Posterior vena cava (tissue), 2 donors: Measurements from ENCODE around the gene IL27RA. TPM values are rescaled to one million over a fixed set of nuclear protein-coding genes. Genes with fewer than 3 reads are reported as not detected.
A peak's percentile ranks its signal among the peaks of the same experiment; 100 is the strongest.

Source experiments
- DNase-seq: peaks from one replicate; pipeline ENCODE4 v3.0.0-alpha.2; 2020; ENCODE audit warnings: low spot score
- intact Hi-C, 2 donors: fragments of 100-400 bp; cut with DNase I; formaldehyde crosslinking; loops; one replicate each; pipeline versions ENCODE4 v1.14.1 to v1.14.2; 2022 to 2023
- long read RNA-seq, 2 donors: library from polyadenylated mRNA; unstranded; transcript quantifications; one replicate each; pipeline ENCODE4 v2.0.0, GENCODE V29; 2020 to 2021
- total RNA-seq, 2 donors: library from RNA; stranded (reverse); fragmentation: NEBNext Ultra II Directional; extraction: Animal tissue kit (Norgen Biotek cat#: 25700); gene quantifications; one replicate each; pipeline ENCODE4 v1.2.1, GENCODE V29; 2021
- donor health status: DM: yes; HTN: yes; CAD: no.
- donor health status: DM: yes; HTN: yes; CAD: no.

IL27RA gene
- total RNA-seq, result 1 to 10 TPM; 3.6 to 5.3 TPM
- long read RNA-seq, donor 1, partial matches to known transcripts, result 1 of 5 reads
- long read RNA-seq, donor 1, other reads (novel, unspliced or antisense), result 1 of 5 reads
- long read RNA-seq, donor 2, transcript IL27RA-201 (14 exons, 2,962 nt), result major isoform, 21 of 26 reads
- long read RNA-seq, donor 2, partial matches to known transcripts, result 2 of 26 reads
- long read RNA-seq, donor 2, other reads (novel, unspliced or antisense), result 3 of 26 reads

DNA sequence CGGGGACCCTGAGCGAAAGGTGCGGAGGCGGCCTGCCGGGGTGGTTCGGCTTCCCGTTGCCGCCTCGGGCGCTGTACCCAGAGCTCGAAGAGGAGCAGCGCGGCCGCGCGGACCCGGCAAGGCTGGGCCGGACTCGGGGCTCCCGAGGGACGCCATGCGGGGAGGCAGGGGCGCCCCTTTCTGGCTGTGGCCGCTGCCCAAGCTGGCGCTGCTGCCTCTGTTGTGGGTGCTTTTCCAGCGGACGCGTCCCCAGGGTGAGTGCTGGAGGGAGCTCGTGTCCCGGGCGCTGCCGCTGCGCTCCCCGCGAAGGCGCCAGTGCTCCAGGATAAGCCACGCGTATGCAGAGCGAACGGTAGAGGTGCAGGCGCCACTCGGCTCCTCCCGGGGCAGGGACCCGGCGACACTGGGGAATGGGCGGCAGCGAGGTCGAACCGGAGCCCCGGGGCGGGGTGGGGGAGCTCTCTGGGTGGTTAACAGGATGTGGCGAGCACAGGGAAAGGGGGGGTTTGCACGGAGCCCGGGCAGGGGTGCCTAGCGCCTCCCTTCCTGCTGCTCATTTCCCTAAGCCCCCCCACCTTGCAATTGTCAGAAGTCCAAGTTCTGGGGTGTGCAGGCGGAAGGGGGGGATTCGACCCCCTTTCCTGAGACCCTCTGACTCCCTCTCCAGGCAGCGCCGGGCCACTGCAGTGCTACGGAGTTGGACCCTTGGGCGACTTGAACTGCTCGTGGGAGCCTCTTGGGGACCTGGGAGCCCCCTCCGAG lies at the start of gene IL27RA:
Gene IL27RA (plus strand): TSS at position 44 of the 762 bp plus-strand sequence. CDS start 111 bp downstream, at position 155.
- intact Hi-C loops, result no loop called here
- DNase-seq, result peak; percentile 84

- DNase-seq, result no peak
- intact Hi-C loops, result no loop called here
These were observed 49.5 kb upstream of the IL27RA start for GRCh38 chr19:13981988-13982501.

DNA sequence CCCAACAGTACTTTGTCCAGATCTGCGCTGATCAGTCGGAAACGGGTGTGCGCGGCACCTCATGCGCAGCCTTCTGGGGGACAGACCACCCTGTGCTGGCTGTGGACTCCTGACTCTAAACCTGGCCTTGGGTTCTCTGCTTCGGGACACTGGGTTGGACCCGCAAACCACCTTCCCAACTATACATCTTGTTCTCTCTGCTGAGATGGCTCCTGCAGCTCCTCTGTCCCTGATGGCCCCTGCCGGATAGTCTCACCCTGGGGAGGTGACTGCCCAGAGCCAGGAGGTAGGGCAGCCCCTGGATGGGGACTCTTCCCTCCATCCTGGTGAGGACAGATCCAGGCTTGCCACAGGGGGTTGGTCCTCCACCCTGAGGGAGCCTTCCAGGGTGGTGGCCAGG lies 48.8 kb upstream of the IL27RA start:
- DNase-seq, result no peak
- intact Hi-C loops, result no loop called here

GRCh38 chr19:13983213-13983889 lies 48.2 kb upstream of the IL27RA start:
- intact Hi-C loops, result no loop called here
- no peak for DNase-seq

GRCh38 chr19:13984186-13984585 lies 47.4 kb upstream of the IL27RA start:
- DNase-seq, result no peak
- intact Hi-C loops, result no loop called here

DNA sequence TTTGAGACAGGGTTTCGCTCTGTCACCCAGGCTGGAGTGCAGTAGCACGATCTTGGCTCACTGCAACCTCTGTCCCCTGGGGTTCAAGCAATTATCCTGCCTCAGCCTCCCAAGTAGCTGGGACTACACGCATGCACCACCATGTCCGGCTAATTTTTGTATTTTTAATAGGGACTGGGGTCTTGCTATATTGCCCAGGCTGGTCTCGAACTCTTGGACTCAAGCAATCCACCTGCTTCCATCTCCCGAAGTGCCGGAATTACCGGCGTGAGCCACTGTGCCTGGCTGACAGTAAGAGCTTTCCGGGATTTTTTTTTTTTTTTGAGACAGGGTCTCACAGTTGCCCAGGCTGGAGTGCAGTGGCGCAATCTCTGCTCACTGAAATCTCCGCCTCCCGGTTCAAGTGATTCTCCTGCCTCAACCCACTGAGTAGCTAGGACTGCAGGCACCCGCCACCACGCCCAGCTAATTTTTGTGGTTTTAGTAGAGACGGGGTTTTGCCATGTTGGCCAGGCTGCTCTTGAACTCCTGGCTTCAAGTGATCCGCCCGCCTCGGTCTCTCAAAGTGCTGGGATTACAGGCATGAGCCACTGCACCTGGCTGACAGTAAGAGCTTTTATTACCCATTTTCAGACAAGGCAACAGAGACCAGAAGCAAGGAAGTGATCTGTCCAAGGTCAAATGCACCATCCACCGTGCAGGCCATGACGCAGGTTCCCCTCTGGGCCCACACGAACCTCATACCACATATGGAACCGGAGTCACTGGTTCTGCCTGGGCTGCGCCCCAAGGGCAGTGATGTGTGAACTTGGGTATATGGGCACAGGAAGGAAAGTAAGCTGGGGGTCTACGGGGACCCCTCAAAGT lies 46.5 kb upstream of the IL27RA start:
- intact Hi-C loops, result no loop called here
- DNase-seq, result no peak

DNA sequence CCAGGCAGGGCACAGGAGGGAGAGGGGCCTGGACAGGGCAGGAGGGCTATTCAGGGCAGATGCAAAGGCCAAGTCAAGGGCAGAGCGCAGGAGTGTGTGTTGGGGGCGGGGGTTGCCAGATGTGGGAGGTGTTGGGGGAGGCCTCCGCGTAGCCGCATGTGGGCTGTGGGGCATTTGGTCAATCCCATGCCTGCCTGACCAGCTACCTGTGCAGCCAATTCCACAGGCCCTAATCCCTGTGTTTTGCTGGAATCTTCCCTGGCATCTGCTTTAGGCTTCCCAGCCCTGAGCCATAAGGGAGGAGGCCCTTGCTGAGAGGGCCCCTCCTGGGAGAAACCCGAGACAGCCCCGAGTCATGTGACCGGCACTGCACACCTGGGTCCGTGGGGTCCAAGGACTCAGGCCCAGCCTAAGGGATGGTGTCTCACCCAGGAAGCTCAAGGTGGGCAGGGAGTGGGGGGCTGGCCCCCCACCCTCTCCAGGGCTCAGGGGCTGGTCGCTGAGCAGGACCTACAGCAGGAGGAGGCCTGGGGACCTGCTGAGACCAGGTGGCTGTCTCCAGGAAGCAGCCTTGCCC lies 45.7 kb upstream of the IL27RA start:
- no peak for DNase-seq
- intact Hi-C loops, result no loop called here

DNA sequence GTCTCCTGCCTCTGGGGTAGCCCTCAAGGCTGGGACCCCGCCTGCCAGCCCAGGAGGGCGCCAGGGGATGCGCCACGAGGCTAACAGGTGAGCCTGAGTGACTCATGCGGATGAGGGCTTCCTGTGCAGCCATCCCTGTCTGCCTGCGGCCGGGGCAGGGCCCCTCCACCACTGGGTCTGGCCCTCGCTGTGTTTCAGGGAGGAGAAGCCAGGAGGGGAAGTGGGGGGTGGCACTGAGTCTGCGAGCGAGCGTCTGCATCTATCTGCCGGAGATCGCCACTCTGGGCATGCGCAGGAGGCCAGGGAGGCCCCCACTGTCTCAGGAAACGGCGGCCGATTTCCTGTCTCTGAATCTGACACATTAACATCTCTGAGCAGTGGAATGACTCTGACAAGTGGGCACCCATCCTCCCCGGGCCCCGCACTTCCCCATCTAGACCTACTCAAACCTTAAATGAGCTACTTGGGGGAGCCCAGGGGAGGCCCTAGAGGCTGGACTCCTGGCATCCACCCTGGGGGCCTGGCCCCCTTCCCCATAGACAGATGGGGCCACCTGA lies 45.1 kb upstream of the IL27RA start:
- DNase-seq, result peak; percentile 97
- intact Hi-C loops, result no loop called here

GRCh38 chr19:13987101-13987890 lies 44.3 kb upstream of the IL27RA start:
- intact Hi-C loops, result no loop called here
- DNase-seq, result no peak

GRCh38 chr19:13989487-13989886 lies 42.1 kb upstream of the IL27RA start:
- intact Hi-C loops, result no loop called here
- no peak for DNase-seq

DNA sequence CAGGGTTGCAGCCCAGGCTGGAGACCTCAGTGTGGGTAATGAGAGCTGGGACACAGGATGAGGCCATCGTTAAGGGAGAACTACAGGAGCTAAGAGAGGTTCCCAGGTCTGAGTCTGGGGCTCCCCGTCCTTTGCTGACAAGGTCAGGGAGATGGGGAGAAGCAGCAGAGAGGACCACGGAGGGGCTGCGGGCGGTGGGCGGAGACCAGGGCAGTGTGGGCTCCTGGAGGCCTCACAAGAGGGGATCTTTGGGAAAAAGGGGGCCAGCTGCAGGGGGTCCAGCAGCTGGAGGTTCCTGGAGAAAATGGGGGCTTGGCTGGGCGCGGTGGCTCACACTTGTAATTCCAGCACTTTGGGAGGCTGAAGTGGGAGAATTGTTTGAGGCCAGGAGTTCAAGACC lies 41.5 kb upstream of the IL27RA start:
- intact Hi-C loops, result no loop called here
- DNase-seq, result no peak

GRCh38 chr19:13992025-13992424 lies 39.5 kb upstream of the IL27RA start:
- intact Hi-C loops, result no loop called here
- DNase-seq, result no peak

DNA sequence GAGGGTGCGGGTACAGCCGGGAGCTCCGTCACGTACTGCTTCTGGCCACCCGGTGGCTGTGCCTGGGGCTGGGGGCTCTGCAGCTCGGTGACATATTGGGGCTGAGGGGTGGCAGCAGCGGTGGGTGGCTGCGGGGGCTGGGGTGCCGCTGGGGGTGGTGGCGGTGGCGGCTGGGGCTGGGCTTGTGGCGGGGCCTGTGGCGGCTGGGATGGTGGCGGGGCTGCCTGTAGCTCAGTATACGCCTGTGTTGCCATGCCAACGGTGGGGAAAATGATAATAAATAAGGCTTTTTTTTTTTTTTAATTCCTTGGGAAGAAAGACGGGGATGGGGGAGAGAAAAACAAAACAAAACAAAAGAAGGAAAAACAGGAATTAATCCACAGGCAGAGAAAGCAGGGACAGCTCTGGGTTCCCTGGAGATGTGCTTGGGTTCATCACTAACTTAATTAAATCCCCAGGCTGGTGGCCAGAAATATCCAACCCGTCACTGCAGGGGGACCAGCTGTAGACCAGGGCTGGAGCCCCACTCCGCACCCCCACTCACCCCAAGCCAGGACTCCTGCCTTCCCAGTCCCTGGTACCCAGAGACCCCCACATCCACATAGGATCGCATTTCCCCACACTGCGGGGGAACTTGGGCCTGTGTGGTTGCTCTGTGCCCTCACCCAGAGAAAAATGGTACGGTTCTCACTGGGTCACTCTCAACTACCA lies 37.8 kb upstream of the IL27RA start:
- intact Hi-C loops, result no loop called here
- no peak for DNase-seq

DNA sequence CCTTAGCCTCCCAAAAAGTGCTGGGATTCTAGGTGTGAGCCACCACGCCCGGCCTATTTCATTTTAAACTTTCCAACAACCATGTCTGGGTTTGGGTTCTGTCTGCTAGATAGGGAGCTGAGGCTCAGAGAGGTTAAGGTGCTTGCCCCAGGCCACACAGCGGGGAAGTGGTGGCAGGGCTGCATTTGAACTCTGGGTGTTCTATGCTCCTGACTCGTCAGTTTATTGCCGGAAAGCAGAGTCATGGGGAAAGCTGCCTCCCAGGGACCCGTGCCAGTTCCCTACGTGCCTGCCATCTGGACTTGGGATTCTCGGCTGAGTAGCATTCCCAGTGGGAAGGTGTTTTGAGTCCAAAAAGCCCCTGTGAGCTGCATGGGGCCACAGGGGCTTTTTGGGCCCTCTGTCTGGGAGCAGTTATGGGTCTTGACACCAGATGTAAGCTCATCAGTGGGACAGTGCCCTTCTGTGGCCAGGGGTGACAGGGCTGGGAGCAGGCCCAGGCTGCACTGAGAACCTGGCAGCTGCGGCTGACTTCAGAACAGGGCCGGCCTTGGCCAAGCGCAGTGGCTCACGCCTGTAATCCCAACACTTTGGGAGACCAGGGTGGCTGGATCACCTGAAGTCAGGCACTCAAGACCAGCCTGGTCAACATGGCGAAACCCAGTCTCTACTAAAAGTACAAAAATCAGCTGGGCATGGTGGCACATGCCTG lies 36.4 kb upstream of the IL27RA start:
- DNase-seq, result no peak

DNA sequence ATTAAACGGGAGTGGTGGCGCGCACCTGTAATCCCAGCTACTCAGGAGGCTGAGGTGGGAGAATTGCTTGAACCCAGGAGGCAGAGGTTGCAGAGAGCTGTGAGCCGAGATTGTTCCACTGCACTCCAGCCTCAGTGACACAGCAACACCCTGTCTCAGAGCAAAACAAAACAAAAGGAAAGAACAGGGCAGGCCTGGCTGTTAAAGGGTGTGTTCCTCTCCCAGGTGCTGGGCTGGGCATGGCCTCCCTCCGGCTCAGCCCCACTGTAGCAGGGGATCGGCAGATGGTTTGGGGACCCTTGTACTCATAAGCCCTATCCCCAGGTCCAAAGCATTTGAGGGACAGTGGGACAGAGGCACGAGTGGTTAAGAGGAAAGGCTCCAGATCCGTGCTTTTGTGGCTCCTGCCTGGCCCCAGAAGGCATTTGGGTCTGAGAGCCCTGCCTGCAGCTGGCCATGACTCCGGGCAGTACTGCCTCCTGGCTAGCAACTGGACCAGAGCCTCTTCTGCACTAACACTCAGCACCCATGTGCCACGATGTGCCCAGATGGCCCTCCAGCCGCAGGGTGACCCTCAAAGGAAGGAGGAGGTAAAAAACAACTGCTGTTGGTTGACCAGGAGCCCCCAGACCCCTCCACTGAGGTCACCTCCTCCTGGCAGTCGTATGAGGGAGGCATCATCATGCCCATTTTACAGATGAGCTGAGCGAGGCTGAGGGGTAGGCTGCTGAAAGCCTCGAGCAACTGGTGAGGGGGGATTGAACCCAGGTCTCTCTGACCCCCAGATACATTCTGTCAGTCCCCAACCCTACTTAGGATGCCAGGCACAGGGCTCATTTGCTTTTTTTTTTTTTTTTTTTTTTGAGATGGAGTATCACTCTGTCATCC lies 35.4 kb upstream of the IL27RA start:
- intact Hi-C loops, result no loop called here
- no peak for DNase-seq

More for the DNA sequence above, 36.4 kb upstream of the IL27RA start:
- intact Hi-C loops, result no loop called here
